ENCODE data around the gene LGALS1.
A peak's percentile ranks its signal among the peaks of the same experiment; 100 is the strongest.
"Not testable (repeated sequence)": the region's sequence is repeated elsewhere in the genome, so short reads cannot be mapped to it uniquely, and the experiment has no call there.

The LGALS1 gene

DNA sequence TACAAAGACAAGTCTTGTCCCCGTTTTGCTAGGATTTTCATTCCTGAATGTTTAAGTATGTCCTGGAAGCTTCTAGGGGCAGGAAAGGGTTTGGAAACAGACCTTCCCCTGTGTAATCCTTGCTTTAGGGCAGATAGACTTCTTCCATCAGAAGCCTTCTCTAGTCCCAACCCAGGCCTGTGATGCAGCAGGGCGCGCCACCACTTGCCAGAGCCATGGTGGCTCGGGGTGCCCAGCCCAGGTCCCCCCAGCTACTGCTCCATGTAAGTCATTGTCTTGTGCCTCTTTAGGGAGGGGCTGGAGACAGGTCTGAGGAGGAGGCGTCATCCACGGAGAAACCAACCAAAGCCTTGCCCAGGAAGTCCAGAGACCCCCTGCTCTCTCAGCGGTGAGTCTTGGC, 15.0 kb downstream of the LGALS1 start:
- DNase-seq (ENCODE audit: low read depth), result no peak

DNA sequence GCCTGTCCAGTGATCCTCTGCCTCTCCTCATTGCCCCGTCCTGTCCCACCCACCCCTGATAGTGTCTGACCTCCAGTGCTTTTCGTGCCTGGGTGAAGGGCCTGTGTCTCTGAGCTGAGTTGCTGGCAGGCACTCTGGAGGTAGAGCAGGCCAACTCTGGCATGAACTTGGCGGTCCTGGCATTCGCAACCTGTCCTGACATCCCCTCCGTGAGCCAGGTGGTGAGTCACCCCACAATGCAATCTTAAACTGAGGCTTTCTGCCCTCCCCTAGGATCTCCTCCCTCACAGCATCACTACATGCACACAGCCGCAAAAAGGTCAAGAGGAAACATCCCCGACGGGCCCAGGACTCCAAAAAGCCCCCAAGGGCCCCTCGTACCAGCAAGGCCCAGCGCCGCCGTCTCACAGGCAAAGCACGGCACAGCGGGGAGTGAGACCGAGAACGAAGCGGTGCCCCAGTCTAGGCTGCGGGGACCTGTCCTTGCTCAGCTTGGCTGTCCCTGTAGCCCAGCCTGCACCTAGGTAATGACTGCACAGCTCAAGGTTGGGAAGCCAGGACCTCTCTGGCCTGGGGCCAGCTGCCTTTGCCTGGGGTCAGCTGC, 15.6 kb downstream of the LGALS1 start:
- no peak for DNase-seq (ENCODE audit: low read depth)

DNA sequence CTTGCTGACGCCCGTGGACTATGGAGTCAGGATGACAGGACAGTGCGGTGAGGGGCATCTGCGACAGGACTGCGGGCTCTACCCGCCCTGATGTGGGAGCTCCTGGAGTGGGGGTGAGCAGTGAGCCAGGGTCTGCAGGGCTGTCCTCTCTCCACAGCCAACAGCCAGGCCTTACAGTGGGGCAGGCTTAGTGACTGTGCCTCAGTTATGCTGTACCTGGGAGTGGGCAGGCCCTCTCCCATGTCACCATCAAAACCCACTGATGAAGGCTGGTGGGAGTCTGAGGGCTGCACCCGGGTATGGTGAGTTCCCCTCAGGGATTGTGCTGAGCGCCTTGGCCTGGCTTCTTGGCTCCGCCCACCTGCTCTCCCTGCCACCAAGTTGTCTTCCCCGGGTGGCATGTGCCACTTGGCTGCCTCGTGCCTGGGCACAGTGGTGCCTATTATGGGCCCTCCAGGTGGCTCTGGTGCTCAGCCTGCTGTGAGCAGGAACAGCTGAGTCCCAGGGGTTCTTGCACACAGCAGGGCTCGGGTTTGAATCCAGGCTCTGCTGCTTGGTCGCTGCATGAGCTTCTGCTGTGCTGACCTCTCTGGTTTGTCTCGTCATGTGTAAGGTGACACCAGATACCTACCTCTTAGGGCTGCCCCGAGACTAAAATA, 17.3 kb downstream of the LGALS1 start:
- DNase-seq (ENCODE audit: low read depth), result no peak

DNA sequence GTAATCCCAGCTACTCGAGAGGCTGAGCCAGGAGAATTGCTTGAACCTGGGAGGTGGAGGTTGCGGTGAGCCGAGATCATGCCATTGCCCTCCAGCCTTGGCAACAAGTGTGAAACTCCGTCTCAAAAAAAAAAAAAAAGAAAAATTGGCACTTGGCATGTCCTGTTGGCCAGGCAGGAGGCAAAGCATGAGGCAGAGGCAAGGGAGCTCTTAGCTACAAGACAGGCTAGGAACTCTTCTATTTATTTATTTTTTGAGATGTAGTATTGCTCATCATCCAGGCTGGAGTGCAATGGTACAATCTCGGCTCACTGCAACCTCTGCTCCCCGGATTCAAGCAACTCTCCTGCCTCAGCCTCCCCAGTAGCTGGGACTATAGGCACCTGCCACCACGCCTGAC, 18.7 kb downstream of the LGALS1 start:
- not testable (repeated sequence) for DNase-seq (ENCODE audit: low read depth)

DNA sequence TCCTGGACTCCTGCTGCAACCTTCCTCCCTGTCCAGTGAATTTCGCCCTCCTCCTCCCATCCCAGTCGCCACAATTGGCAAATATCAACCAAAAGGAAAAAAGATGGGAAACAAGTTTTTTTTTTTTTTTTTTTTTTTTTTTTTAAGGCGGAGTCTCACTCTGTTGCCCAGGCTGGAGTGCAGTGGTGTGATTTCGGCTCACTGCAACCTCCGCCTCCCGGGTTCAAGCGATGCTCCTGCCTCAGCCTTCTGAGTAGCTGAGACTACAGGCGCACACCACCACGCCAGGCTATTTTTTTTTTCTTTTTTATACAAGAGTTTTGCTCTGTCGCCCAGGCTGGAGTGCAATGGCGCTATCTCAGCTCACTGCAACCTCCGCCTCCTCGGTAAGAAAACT, 20.8 kb downstream of the LGALS1 start:
- not testable (repeated sequence) for DNase-seq (ENCODE audit: low read depth)

DNA sequence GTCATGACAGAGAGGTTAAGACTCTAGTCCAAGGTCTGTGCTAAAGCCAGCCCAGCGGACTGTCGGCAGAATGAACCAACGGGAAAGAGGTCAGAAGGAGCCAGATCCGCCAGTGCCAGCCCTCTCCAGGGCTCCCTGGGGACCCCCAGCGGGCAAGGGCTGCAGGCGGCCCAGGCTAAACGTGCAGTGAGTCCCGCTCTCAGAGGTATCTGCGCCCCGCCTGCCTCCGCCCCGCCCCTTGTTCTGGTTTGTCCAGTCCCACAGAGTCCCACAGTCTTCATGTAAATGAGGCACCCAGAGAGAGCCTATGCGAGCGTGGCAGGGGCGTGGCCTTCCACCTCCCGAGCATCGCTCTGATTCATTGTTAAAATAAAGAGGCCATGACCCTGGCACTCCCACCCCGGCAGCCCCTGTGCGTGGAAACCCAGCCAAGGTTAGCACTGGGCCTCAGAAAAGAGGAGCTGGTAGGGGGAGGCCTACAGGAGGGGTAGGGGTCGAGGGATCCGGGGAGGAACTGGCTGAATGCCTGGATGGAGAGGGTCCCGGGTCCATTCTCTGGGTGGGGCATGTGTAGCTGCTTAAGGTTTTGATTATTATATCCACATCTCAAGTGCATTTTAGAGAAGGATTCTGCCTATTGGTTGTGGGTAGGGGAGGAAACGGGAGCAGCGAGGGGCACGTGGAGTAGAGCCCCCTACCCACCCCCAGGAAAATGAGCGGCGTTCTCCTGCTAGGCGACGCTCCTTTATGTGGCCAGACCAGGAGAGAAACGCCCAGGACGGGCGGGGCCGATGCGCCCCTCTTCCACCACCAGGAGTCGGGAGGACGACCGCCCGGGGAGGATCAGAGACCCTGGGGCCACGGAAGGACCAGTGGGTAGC, 21.5 kb downstream of the LGALS1 start, which contains the start of gene TRIOBP:
Gene TRIOBP (plus strand): TSS at position 392 of the 881 bp plus-strand sequence. CDS start 4,318 bp downstream, outside the sequence.
- DNase-seq (ENCODE audit: low read depth), result peak; percentile 97

DNA sequence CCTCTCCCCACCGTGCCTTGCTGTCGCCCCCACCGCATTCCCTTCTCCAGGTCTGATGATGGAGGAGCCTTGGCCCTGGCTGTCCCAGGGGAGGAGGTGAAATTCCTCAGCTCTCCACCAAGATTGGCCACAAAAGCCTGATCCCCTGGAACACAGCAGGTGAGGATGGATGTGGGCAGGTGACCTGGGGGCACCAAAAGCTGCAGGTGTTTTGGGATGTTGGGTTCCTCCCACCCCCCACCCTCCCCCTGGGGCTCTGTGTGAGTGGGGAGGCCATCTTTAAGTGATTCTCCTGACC, 22.1 kb downstream of the LGALS1 start:
- no peak for DNase-seq (ENCODE audit: low read depth)

DNA sequence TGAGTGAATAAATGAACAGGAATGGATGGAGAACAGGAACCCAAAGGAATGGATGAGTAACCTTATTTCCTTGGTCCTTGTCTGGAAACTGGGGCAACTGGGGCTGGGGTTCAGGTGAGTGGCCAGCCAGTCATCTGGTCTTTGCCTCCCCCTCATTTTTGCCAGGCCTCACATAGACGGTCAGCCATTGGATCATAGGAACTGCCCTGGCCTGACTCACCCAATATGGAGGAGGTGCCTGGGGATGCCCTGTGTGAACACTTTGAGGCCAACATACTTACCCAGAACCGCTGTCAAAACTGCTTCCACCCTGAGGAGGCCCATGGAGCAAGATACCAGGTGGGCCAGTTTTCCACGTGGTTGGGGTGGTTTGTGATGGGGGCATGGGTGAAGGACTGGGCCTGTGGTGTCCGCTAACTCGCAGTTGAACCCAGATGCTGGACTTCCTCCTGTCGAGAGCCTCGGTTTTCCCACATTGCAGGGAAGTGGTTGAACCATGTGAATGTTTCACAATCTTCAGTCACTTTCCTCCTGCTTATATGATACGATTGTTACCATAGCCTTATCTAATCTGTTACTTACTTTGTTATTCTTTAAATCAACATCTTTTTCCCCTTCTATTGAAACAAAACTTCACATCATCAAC, 25.8 kb downstream of the LGALS1 start:
- DNase-seq (ENCODE audit: low read depth), result no peak

DNA sequence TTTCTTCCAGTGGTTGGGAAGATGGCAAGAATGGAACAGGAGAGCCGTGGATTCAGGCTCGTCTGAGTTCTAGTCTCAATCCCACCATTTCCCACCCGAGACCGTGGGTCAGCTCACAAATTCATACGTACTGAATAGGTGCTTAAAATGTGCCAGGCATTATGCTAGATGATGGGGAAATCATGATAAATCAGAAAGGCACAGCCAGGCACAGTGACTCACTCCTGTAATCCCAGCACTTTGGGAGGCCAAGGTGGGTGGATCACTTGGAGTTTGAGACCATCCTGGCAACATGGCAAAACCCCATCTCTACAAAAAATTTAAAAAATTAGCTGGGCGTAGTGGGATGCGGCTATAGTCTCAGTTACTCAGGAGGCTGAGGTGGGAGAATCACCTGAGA, 28.5 kb downstream of the LGALS1 start:
- DNase-seq (ENCODE audit: low read depth), result no peak

DNA sequence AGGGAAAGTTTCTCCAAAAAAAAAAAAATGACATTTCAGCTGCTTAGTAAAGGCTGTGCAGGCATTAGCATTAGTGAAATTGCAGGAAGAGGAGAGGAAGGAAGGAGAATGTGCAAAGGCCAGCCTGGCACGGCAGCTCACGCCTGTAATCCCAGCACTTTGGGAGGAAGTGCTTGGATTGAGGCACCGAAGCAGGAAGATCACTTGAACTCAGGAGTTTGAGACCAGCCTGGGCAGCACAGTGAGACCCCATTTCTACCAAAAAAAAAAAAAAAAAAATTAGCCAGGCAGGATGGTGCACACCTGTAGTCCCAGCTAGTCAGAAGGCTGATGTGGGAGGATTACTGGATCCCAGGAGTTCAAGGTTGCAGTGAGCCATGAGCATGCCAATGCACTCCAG, 29.2 kb downstream of the LGALS1 start:
- no peak for DNase-seq (ENCODE audit: low read depth)

DNA sequence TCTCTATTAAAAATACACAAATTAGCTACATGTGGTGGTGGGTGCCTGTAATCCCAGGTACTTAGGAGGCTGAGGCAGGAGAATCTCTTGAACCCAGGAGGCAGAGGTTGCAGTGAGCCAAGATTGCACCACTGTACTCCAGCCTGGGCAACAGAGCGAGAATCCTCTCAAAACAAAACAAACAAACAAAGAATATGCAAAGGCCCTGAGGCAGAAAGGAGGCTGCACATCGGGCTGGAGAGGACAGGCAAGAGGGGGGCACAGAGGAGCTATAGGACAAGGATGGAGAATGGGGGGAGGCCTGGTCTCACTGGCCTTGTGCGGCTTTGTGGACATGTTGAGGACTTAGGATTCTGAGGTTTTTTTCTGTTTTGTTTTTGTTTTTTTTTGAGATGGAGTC, 29.8 kb downstream of the LGALS1 start:
- no peak for DNase-seq (ENCODE audit: low read depth)

DNA sequence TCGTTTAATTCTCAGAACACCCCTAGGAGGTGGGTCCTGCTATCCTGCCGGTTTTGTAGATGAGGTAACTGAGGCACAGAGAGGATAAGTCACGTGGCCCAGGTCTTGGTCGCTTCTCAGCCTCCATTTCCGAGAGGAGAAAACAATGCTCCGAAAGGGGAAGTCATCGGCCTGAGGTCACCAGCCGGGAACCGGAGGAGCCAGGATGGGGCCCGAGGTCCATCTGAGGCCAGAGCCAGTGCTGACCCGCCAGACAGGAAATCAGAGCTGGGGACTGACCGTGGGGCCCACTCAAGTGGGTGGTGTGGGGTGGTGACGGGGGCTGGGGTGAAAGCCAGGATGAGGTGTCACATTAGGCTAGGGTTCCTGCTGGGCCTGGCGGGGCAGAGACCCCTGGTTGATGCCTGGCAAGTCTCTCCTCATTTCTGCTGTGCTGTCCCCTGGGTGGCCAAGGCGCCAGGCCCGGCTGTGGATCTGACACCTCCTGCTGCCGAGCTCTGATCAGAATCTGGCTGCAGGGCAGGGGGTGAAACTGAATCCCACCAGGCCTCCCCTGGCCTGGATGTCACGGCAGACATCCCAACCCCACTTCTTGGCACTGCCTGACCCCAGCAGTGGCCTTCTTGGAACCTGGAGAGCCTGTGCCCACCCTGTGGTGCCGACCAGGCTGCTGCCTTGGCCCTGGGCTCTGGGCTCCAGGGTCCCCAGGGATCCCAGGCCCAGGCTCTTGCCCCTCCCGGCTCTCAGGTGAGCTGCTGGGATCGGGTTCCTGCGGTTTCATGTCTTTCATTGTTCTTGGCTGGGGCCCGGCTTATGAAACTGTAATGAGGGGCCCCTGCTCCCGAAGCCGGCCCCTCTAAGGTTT, 33.4 kb downstream of the LGALS1 start:
- no peak for DNase-seq (ENCODE audit: low read depth)

DNA sequence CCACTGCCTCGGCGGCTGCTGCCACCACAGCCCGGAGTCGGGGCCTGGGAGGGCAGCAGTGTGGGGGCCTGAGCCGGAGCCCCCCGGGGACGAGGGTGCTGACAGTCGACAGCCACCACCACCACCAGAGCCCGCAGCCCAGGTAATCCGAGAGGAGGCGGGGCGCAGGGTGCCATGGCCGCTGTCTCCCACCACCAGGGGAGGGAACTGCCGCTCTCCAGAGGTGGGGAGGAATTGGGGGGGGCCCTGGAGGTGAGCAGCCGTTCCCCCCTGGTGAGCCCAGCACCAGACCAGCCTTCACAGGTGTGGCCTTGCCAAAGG, 34.0 kb downstream of the LGALS1 start:
- no peak for DNase-seq (ENCODE audit: low read depth)

DNA sequence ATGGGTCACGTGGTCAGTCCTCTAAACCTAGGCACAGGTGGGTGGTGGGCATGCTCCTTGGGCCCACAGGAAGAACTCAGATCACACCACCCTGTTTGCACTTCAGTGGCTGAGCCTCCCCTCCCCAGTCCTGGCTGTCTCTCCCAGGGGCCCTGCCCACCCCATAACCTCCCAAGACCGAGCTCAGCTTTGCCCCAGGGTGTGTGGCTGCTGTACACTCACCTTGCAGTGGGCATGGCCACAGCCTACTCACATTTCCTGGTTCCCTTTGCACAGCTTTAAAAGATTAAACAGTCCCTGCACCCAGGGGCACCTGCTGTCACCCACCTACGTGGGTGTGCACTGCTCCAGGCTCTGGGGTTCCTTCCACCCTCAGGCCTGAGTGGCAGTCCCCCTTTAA, 35.2 kb downstream of the LGALS1 start:
- DNase-seq (ENCODE audit: low read depth), result no peak

DNA sequence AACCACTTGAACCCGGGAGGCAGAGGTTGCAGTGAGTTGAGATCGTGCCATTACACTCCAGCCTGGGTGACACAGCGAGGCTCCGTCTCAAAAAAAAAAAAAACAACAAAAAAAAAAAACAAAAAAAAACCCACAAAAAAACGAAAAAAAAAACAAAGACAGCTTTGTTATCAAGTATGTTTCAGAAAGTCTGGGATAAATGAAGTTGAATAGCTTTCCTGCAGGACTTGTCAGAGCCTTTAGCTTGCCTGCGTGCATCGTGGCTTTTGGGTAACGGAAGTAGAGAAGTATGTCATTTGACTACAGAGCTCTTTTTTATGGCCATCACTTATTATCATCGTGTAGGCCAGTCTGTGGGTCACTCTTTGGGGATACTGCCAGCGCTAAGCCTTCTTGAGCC, 36.1 kb downstream of the LGALS1 start:
- DNase-seq (ENCODE audit: low read depth), result no peak

DNA sequence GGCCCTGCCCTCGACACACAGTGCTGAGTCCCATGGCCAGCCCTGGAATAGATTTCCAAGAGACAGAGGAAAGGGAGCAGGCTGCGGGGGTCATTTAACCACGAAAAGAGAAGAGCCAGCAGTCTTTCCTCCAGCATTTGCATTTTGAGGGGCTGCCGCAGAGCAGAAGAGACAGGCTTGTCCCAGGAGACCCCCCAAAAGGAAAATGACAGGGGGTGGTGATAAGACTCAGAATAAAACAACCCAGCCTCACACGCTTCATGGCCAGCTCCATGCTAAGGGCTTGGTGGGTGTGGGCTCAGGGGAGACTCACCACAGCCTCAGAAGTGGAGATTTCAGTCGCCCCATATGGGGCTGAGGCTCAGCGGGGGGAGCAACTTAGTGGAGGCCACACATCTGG, 38.3 kb downstream of the LGALS1 start:
- DNase-seq (ENCODE audit: low read depth), result no peak

DNA sequence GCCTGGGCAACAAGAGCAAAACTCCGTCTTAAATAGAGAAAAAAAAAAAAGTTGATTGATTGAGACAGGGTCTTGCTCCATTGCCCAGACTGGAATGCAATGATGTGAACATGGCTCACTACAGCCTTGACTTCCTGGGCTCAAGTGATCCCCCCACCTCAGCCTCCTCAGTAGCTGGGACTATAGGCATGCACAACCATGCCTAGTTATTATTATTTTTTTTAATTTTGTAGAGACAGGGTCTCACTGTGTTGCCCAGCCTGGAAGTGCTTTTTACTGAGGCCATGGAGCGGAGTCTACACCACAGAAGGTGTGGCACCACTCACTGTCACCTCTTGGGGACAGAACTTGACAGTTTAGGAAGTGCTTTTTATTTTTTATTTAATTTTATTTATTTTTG, 39.2 kb downstream of the LGALS1 start:
- no peak for DNase-seq (ENCODE audit: low read depth)

DNA sequence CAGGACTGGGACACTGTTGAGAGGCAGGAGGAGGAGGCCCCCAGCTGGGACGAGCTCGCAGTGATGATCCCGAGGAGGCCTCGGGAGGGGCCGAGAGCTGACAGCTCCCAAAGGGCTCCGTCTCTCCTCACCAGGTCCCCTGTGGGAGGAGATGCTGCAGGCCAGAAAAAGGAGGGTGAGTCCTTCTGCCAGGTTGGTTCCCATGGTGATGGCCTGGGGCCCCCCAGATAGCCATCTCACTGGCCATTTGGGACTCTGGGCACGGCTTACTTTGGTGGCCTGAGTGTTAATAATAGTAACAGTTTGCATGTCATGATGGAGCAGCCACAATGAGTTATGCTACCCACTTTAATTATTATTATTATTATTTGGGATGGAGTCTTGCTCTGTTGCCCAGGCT, 40.3 kb downstream of the LGALS1 start:
- no peak for DNase-seq (ENCODE audit: low read depth)

DNA sequence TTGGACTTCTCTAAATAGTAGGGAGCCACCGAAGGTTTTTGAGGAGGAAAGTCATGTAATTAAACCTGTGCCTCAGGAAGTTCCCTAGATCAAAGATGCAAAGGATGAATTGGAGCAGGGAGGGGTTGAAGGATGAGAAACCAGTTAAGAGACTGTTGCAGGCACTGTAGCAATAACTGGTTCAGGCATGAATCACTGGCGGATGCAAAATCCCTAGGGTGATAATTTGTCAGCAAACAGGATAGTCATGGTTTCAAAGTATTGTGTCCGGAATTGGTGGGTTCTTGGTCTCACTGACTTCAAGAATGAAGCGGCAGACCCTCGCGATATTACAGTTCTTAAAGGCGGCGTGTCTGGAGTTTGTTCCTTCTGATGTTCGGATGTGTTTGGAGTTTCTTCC, 41.3 kb downstream of the LGALS1 start:
- peak; percentile 44 for DNase-seq (ENCODE audit: low read depth)

DNA sequence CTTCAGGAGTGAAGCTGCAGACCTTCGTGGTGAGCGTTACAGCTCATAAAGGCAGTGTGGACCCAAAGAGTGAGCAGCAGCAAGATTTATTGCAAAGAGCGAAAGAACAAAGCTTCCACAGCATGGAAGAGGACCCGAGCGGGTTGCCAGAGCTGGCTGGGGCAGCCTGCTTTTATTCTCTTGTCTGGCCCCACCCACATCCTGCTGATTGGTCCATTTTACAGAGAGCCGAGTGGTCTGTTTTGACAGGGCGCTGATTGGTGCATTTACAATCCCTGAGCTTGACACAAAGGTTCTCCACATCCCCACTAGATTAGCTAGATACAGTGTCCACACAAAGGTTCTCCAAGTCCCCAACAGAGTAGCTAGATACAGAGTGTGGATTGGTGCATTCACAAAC, 41.8 kb downstream of the LGALS1 start:
- DNase-seq (ENCODE audit: low read depth), result not testable (repeated sequence)

DNA sequence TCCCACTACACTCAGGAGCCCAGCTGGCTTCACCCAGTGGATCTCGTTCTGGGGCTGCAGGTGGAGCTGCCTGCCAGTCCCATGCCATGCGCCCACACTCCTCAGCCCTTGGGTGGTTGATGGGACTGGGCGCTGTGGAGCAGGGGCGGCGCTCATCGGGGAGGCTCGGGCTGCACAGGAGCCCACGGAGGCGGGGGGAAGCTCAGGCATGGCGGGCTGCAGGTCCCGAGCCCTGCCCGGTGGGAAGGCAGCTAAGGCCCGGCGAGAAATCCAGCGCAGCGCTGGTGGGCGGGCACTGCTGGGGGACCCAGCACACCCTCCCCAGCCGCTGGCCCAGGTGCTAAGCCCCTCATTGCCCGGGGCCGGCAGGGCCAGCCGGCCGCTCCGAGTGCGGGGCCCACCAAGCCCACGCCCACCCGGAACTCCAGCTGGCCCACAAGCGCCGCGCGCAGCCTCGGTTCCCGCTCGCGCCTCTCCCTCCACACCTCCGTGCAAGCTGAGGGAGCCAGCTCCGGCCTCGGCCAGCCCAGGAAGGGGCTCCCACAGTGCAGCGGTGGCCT, 42.4 kb downstream of the LGALS1 start:
- DNase-seq (ENCODE audit: low read depth), result not testable (repeated sequence)
